Left ventricle myocardium inferior (tissue), 1 donor: ENCODE data around the gene APP. TPM values are rescaled to one million over a fixed set of nuclear protein-coding genes. Genes with fewer than 3 reads are reported as not detected.
"Not testable (repeated sequence)": the region's sequence is repeated elsewhere in the genome, so short reads cannot be mapped to it uniquely, and the experiment has no call there.

Experiments used
- DNase-seq: peaks from one replicate; pipeline ENCODE4 v3.0.0-alpha.2; 2020
- H3K27ac ChIP-seq: fragments of 200-600 bp; replicated peaks from 2 replicates; pipeline ENCODE4 v1.8.0; 2021
- H3K27me3 ChIP-seq: fragments of 200-600 bp; 2 replicates; pipeline ENCODE4 v1.8.0; 2021; ENCODE audit warnings: low read depth
- H3K36me3 ChIP-seq: fragments of 200-600 bp; 2 replicates; pipeline ENCODE4 v1.8.0; 2021
- H3K4me1 ChIP-seq: fragments of 200-600 bp; 2 replicates; pipeline ENCODE4 v1.8.0; 2021
- H3K4me3 ChIP-seq: fragments of 200-600 bp; 2 replicates; pipeline ENCODE4 v1.8.0; 2021; ENCODE audit warnings: mild to moderate bottlenecking, moderate library complexity
- H3K9me3 ChIP-seq: fragments of 200-600 bp; replicated peaks from 2 replicates; pipeline ENCODE4 v1.8.0; 2021
- intact Hi-C: fragments of 100-400 bp; cut with micrococcal nuclease; formaldehyde crosslinking; loops from one replicate; pipeline ENCODE4 v1.11.0; 2022
- total RNA-seq: library from RNA; stranded (reverse); fragmentation: NEBNext Ultra II Directional; extraction: Animal tissue kit (Norgen Biotek cat#: 25700); gene quantifications from one replicate; pipeline ENCODE4 v1.2.1, GENCODE V29; 2021
- TF ChIP-seq, protein P1 (sequence below): fragments of 200-600 bp; IDR thresholded peaks from 2 replicates; pipeline ENCODE4 v1.8.0; 2021; ENCODE audit warnings: antibody characterized with exemption, mild to moderate bottlenecking, borderline replicate concordance
- donor health status: DM: no; HTN: yes; CAD: no; lungs with severe emphysema.

The APP gene
- total RNA-seq, 1 donor from 2014 or later = 332 TPM

DNA sequence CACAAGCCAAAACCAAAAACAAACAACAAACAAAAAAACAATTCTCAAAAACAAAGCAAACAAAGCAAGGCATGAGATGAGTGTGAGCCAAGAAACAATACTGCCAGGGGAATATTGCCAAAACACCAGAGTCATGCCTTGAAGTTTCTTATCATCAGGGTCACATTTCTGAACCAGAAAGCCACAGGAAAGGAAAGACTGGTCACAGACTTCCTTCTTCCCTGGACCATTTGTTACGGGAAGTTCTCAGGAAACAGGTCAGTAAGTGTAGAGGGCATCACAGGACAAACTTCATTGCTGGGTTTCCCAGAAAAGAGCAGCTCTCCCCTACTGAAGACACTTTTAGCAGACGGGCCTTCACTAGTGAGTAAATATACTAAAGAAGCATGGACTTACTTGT lies 244.6 kb downstream of the APP start:
- no peak for DNase-seq
- peaks cover 61% of the 10 kb centered on the region for H3K4me1 ChIP-seq
- no peaks in the 10 kb centered on the region for H3K9me3 ChIP-seq
- H3K27ac ChIP-seq = peak overlapping the region; percentile 77
- no peak overlapping the region for H3K4me3 ChIP-seq
- no peaks in the 10 kb centered on the region for H3K36me3 ChIP-seq
- no peaks in the 10 kb centered on the region for H3K27me3 ChIP-seq
- TF ChIP-seq, protein P1, sequence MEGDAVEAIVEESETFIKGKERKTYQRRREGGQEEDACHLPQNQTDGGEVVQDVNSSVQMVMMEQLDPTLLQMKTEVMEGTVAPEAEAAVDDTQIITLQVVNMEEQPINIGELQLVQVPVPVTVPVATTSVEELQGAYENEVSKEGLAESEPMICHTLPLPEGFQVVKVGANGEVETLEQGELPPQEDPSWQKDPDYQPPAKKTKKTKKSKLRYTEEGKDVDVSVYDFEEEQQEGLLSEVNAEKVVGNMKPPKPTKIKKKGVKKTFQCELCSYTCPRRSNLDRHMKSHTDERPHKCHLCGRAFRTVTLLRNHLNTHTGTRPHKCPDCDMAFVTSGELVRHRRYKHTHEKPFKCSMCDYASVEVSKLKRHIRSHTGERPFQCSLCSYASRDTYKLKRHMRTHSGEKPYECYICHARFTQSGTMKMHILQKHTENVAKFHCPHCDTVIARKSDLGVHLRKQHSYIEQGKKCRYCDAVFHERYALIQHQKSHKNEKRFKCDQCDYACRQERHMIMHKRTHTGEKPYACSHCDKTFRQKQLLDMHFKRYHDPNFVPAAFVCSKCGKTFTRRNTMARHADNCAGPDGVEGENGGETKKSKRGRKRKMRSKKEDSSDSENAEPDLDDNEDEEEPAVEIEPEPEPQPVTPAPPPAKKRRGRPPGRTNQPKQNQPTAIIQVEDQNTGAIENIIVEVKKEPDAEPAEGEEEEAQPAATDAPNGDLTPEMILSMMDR = no peak
- intact Hi-C loops = no loop called here

DNA sequence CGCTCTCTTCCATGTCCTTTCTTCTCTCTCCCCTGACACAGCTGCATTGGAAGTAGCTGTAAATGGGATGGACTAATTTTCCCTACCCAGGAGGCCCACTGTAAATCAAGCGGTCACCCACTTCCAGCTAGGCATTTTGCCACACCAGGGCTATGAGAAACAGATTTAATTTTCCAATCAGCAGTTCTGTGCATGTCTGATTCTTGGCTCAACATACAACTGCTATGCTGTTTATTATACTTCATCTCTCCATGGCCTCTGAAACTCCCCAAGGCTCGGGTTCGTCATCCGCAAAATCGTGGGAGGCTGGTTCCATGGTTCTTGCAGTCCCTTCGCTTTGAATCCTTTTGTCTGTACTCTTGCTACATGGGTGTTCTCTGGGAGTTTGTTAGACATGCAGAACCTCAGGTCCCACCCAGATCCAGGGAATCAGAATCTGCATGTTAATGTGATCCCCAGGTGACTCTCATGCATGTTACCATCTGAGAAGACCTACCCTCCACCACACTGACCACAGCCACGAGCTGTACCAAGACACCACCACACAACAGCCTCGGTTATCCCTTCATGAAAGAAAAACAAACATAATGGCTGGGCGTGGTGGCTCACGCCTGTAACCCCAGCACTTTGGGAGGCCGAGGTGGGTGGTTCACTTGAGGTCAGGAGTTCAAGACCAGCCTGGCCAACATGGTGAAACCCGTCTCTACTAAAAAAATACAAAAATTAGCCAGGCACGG lies 245.3 kb downstream of the APP start:
- Histone ChIP-seq H3K4me3 (no peak overlapping the region), H3K4me1 (peaks cover 56% of the 10 kb centered on the region), H3K27ac (peak overlapping the region; percentile 77), H3K9me3 (no peaks in the 10 kb centered on the region), H3K36me3 (no peaks in the 10 kb centered on the region), H3K27me3 (no peaks in the 10 kb centered on the region)
- TF ChIP-seq, protein P1 = no peak
- DNase-seq = no peak
- intact Hi-C loops = no loop called here

DNA sequence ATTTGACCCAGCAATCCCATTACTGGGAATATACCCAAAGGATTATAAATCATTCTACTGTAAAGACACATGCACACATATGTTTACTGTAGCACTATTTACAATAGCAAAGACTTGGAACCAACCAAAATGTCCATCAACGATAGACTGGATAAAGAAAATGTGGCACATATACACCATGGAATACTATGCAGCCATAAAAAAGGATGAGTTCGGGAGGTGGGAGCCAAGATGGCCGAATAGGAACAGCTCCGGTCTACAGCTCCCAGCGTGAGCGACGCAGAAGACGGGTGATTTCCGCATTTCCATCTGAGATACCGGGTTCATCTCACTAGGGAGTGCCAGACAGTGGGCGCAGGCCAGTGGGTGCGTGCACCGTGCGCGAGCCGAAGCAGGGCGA lies 252.4 kb downstream of the APP start:
- intact Hi-C loops, H3K4me3 ChIP-seq, H3K27ac ChIP-seq, H3K9me3 ChIP-seq, DNase-seq, H3K27me3 ChIP-seq, H3K36me3 ChIP-seq: not testable (repeated sequence)
- peaks cover 16% of the 10 kb centered on the region for H3K4me1 ChIP-seq

DNA sequence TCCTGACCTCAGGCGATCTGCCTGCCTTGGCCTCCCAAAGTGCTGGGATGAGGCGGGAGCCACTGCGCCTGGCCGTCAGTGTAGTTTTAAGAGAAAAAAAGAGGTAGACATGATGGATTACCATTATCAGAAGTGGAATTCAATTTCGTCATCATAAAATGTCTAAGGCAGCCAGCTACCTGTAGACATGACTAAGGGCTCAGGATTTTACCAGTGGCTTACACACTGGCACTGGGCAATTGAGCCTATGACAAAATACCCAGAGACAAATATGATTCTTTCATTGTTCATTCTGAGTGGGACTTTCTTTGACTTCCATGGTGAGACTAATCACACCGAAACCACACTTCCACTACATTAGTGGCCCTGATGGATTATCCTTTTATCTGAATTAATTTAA lies 254.3 kb downstream of the APP start:
- Histone ChIP-seq H3K36me3 (peaks cover 4% of the 10 kb centered on the region), H3K4me3 (no peak overlapping the region), H3K27me3 (no peaks in the 10 kb centered on the region), H3K9me3 (no peaks in the 10 kb centered on the region), H3K4me1 (peaks cover 29% of the 10 kb centered on the region), H3K27ac (no peak overlapping the region)
- no peak for DNase-seq
- intact Hi-C loops = no loop called here
- TF ChIP-seq, protein P1 = no peak

DNA sequence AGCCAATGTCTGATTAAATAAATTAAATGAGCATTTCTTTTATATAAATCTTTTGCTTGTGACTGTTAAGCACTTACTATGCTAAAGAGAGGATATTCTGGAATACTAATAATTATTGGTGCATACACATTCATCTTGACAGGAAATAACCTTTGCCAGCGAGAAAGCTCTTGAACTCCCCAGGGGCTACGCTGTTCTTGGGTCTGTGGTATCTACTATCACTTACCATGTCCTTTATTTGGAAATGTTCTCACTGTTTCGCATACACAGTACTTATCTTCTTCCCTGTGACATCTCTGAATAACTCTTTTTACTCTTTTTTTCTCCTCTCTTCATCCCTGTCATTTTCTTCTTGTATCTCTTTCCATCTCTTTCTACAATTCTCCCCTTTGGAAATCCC lies 257.1 kb downstream of the APP start:
- no peak for DNase-seq
- H3K36me3 ChIP-seq = peaks cover 8% of the 10 kb centered on the region
- H3K4me3 ChIP-seq = no peak overlapping the region
- intact Hi-C loops = no loop called here
- TF ChIP-seq, protein P1 = no peak
- H3K4me1 ChIP-seq = peaks cover 33% of the 10 kb centered on the region
- H3K27me3 ChIP-seq = no peaks in the 10 kb centered on the region
- no peaks in the 10 kb centered on the region for H3K9me3 ChIP-seq
- peak overlapping the region; percentile 28 for H3K27ac ChIP-seq

DNA sequence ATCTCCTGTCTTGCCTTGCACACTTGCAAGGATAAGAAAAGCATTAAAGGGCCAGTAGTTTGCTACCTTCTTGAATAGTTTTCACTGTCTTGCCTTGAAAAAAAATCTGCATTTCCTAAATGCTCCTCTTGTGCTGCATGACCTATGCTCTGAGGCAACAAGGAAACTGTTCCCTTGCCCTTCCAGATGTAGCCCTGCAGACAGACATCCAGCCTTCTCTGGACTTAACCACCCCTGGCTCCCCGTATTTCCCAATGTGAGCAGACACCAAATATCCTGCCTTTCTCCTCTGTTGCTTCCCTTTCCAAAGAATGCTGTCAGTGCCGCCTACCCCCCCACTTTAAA lies 258.2 kb downstream of the APP start:
- intact Hi-C loops = no loop called here
- H3K36me3 ChIP-seq = peaks cover 8% of the 10 kb centered on the region
- TF ChIP-seq, protein P1 = no peak
- H3K4me3 ChIP-seq = no peak overlapping the region
- H3K9me3 ChIP-seq = no peaks in the 10 kb centered on the region
- H3K27ac ChIP-seq = peak overlapping the region; percentile 2
- DNase-seq = no peak
- H3K4me1 ChIP-seq = peaks cover 44% of the 10 kb centered on the region
- H3K27me3 ChIP-seq = no peaks in the 10 kb centered on the region
